ENCODE data around the gene FBXL15.
A peak's percentile ranks its signal among the peaks of the same experiment; 100 is the strongest.

FBXL15 gene

DNA sequence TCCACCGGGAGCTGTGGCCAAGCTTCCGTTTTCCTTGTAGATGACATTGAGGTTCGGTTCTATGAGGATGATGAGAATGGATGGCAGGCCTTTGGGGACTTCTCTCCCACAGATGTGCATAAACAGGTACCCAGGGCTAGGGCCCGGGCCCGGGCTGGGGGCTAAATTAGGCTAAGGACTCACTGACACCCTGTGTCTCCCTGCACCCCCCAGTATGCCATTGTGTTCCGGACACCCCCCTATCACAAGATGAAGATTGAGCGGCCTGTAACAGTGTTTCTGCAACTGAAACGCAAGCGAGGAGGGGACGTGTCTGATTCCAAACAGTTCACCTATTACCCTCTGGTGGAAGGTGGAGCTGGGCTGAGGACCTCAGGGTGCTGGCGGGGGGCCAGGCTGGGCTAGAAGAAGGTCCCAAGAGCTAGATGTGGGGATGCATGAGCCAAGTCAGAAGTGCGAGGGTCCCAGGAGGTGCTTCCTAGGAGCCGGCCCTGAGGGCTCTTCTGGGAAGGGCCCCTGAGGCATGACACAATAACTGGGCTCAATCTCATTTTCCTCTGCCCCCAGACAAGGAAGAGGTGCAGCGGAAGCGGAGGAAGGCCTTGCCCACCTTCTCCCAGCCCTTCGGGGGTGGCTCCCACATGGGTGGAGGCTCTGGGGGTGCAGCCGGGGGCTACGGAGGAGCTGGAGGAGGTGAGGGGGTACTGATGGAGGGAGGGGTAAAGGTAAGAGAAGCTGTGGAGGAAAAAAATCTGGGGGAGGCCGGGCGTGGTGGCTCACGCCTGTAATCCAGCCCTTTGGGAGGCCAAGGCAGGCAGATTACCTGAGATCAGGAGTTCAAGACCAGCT lies 22.2 kb upstream of the FBXL15 start:
- no peak for DNase-seq (ENCODE audit: low spot score)

DNA sequence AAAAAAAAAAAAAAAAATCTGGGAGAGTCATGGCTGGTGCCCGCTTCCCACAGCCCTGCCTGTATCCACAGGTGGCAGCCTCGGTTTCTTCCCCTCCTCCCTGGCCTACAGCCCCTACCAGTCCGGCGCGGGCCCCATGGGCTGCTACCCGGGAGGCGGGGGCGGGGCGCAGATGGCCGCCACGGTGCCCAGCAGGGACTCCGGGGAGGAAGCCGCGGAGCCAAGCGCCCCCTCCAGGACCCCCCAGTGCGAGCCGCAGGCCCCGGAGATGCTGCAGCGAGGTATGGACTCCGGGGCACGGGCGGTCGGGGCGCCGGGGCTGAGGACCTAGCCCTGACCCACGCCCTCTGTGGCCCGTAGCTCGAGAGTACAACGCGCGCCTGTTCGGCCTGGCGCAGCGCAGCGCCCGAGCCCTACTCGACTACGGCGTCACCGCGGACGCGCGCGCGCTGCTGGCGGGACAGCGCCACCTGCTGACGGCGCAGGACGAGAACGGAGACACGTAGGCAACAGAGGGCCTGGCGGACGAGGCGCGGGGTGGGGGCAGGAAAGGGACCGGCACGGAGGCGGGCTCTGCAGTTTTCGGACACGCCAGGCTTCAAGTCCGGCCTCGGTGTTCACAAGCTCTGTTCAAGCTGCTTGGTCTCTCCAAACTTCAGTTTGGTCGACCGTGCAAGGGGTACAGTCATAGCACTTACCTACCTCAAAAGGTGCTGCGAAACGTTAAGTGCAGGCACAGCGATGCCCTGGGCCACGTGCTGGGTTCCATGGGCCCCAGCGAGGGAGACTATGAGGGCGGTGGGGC lies 21.2 kb upstream of the FBXL15 start:
- DNase-seq (ENCODE audit: low spot score) = peak; percentile 91

- DNase-seq (ENCODE audit: low spot score) = no peak
These were observed 20.6 kb upstream of the FBXL15 start for GRCh38 chr10:102400076-102400475.

GRCh38 chr10:102400598-102401341 lies 19.9 kb upstream of the FBXL15 start:
- no peak for DNase-seq (ENCODE audit: low spot score)

- DNase-seq (ENCODE audit: low spot score) = no peak
These were observed 19.3 kb upstream of the FBXL15 start for GRCh38 chr10:102401342-102401654.

- no peak for DNase-seq (ENCODE audit: low spot score)
These were observed 18.7 kb upstream of the FBXL15 start for GRCh38 chr10:102401735-102402511.

DNA sequence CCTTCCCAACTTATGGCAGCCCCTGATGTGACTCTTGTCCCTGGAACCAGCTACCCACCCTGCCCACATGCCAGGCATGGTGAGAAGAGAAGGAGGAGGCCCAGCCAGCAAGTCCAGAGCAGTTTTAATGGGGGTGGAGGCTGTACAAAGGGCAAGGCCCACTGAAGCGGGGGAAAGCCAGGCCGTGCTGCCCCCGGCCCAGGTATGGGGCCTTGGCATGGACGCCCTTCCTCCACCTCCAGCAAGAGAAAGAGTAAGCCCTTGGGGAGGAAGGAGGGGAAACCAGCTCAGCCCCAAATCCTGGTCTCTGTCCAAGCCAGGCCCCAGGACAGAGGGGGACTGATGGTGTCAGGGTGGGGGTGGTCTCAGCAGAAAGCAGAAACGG lies 18.1 kb upstream of the FBXL15 start:
- no peak for DNase-seq (ENCODE audit: low spot score)

DNA sequence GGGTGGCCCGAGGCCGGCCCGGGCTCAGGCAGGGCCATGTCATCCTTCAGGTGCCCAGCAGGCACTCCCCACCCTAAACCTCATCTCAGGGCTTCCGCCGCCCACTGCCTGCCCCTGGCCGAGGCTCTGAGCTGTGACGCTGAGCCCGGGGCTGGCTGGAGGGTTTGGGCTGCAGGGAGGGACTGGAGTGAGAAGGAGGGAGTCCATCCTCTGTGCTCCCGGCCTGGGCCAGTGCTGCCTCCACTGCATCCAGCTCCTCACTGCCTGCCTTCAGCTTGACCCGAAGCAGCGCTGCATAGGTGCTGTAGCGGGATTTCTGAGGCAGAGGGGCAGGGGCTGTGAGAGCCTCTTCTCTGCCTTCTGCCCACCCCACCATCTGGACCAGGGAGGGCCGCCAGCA lies 17.5 kb upstream of the FBXL15 start:
- no peak for DNase-seq (ENCODE audit: low spot score)

DNA sequence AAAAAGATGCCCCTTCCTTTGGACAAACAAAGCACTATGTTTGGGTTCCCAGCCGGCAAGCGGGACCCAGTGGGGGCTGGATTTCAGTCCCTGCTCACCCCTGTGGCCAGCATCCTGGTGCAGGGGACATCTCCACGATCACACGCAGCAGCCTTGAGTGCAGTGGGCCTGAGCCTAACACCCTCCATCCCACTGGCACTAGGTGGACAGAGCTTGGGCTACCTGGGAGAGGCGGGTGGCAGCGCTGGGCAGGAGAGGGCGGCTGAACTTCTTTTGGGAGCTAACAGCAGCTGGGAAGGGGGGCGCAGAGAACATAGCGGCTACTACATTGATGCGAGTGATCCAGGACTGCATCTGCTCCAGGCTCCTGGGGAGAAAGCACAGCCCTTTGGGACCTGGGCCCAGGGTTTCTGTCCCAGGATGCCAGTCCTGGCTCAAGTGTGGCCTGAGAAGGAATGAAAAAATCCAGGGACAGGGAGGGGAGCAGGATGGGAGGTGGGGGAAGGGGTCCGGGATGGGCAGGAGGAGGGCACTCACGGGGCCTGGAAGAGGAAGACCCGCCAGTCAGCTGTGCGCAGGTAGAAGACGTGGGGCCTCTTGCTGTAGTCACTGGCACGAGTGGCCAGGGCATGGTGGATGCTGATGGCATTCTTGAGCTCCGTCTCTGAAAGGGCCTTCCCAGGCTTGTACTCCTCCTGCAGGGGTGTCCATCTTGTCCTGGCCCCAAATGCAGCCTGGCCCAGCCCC lies 16.1 kb upstream of the FBXL15 start:
- DNase-seq (ENCODE audit: low spot score) = no peak

DNA sequence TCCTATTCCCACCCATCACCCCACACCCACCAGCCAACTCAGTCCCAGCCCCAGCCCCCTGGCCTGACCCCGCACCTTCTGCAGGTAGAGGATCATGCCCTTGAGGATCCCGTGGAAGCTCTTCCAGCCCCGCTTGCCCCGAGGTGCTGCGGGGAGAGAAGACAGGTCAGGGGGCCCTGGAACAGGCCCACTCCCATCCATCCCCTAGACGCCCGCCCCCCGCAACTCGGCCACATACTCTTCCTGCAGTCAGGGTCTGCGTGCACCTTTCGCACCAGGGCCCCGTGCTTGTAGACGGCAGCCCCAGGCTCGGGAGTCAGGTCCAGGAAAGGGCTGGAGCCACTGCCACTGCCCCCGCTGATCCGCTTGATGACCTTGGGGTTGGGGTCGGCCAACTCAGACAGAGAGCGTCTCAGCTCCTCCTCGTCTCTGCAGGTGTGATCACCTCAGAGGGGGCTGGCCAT lies 15.5 kb upstream of the FBXL15 start:
- DNase-seq (ENCODE audit: low spot score) = no peak

- DNase-seq (ENCODE audit: low spot score) = no peak
These were observed 15.0 kb upstream of the FBXL15 start for GRCh38 chr10:102405632-102406031.

GRCh38 chr10:102406815-102407214 lies 13.8 kb upstream of the FBXL15 start:
- no peak for DNase-seq (ENCODE audit: low spot score)

DNA sequence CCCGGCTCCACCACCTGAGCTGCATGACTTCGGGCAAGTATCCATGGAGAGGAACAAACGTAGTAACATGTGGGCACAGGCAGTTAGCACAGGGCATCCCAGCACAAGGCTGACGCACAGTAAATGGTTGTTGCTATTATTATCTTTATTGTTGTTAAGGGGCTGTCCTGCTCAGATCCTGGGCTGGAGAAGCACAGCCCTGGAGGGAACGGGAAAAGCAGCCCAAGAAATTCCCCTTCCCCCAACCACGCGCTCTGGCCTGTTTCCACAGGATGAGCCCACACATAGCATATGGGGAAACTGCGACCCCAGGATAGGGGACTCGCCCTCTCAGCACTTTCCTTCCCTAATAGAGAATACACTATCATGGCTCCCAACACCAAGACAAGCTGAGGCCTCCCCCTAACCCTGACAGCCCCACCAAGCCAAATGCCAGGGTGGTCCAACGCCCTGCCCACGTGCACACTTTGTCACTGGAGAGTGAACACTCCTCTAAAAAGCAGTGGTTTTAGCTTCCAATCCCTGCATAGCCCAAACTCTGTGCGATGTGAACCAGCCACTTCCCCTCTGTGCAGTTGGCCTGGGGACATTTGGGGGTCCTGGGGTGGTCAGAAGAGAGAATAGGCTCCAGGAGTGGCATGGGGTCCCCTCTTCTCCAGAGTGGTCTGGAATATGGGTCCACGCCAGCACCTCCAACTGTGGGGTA lies 13.1 kb upstream of the FBXL15 start:
- no peak for DNase-seq (ENCODE audit: low spot score)

DNA sequence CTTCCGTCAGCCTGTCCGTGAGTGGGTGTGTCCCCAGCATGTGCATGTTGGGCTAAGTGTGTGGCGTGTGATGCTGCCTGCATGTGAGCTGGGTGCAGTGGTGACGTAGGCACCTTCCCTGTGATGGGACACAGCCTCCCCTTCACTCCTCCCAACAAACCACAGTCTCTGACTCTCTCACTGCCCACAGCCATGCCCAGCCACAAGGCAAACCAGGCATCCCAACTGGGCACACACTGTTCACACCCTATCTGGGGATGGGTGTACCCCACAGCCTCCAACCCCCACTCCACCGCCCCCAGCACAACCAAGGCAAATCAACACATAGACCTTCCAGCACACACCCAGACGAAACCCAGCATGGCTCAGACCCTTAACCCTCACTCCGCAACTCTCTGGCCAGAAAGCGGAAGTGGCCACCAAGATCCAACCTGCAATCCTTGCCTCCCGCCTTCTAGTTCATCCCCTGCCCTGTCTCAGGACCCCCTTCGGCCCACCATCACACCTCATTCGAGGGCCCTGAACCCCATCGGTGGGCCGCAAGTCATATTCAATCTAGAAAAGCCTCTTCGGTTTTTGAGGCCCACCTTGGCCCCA lies 12.4 kb upstream of the FBXL15 start:
- no peak for DNase-seq (ENCODE audit: low spot score)

DNA sequence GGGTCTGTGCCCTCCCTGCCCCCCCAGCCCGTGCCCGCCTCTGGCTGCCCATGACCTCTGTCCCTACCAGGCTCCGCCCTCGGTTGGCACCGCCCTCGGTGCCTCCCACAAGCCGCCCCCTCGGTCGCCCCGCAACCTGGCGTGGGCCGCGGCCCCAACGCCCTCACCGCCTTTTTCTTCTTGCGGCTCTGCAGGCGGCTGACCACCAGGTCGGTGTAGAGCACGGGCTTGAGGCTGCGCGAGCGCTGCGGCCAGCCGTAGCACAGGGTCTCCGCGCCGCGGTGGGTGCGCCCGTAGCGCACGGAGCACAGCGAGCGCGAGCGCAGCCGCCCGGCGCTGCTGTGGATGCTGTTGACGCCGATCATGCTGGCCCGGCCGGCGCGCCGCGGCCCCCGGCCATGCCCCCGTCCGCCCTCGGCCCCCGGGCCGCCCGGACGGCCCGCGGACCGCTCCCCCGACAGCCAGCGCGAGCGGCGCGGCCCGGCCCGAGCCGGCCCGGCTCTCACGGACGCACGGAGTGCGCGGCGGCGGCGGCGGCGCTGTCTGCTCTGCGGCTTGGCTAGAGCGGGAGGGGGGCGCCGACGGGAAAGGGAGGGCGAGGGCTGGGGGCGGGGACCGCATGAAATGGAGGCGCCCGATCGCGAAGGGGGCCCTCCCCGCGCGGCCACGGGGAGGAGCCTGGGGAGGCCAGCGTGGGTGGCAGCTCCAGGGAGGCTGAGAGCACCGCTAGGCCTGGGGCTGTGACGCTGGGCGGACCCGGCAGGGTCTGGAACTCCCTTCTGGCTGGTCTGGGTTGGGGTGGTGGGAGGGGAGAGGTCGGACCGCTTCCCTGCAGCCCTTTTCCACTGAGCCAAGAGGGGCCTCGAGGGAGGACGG lies 11.7 kb upstream of the FBXL15 start:
- DNase-seq (ENCODE audit: low spot score) = no peak

DNA sequence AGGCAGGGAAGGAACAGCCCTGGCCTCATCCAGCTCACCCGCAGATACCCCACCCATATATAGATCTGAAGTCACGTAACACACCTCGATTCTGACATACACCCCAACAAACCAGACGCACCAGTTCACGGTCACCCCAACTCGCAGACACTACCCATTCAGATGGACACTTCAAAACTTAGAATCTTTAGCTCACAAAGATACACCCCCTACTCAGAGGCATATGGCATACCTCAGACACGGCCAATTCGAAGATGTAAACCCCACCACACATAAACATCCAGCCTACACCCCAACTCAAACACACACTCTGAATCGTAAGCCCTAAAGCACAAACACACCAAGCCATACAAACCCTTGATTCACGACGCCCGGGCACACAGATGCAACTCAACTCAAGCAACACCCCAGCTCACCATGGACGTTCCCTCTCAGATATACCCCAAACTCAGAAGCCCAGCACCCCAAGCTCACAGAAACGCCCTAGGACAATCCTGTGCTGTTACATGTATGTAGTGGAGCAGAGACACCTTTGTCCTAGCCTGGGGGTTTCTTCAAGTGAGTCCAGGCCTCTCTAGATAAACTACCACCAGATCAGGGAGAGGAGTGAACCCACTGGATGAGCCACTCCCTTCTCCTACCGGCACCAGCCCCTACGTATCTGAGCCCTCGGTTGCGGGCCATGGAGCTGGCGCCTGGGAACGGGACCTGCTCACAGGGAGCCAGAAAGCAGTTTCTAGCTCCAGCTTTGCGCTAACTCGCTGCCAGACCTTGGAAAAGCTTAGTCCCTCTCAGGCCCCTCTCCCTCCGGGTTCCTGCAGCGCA lies 10.8 kb upstream of the FBXL15 start:
- no peak for DNase-seq (ENCODE audit: low spot score)

GRCh38 chr10:102410429-102411073 lies 10.1 kb upstream of the FBXL15 start:
- DNase-seq (ENCODE audit: low spot score) = no peak

All from NAMALWA (cell line).